SK-N-SH treated with all-trans-retinoic acid at 6 μM for 48 hours (cell line): ENCODE data around the gene ARHGEF2.

ENCODE experiments used
- ATAC-seq: fragments of 200-7000 bp; cut with Tn5 transposase; 3 replicates; pipeline ENCODE4 v1.9.1; 2020; ENCODE audit warnings: mild to moderate bottlenecking, moderate library complexity
- ARNTL ChIP-seq: fragments of 450-650 bp; formaldehyde crosslinking; IDR thresholded peaks from 2 replicates; pipeline ENCODE4 v1.5.0; 2020; ENCODE audit warnings: low read depth, mild to moderate bottlenecking, moderate library complexity, borderline replicate concordance
- BACH2 ChIP-seq: fragments of 250-450 bp; sonication (Bioruptor Pico); IDR thresholded peaks from 2 replicates; pipeline ENCODE4 v1.9.0; 2021; ENCODE audit warnings: mild to moderate bottlenecking, borderline replicate concordance
- CREB5 ChIP-seq: fragments of 250-450 bp; sonication (Bioruptor Pico); IDR thresholded peaks from 2 replicates; pipeline ENCODE4 v1.5.1; 2020; ENCODE audit warnings: low read depth, mild to moderate bottlenecking, moderate library complexity
- CSDC2 ChIP-seq: fragments of 250-450 bp; sonication (Bioruptor Pico); IDR thresholded peaks from 2 replicates; pipeline ENCODE4 v1.5.0; 2020; ENCODE audit warnings: mild to moderate bottlenecking, moderate library complexity
- CSRNP3 ChIP-seq: fragments of 250-450 bp; sonication (Bioruptor Pico); IDR thresholded peaks from 2 replicates; pipeline ENCODE4 v1.5.1; 2021; ENCODE audit warnings: mild to moderate bottlenecking, moderate library complexity
- ESRRG ChIP-seq: fragments of 250-450 bp; sonication (Bioruptor Pico); IDR thresholded peaks from 2 replicates; pipeline ENCODE4 v1.6.1; 2021; ENCODE audit warnings: mild to moderate bottlenecking
- GLIS3 ChIP-seq: fragments of 250-450 bp; sonication (Bioruptor Pico); IDR thresholded peaks from 2 replicates; pipeline ENCODE4 v1.5.0; 2020; ENCODE audit warnings: mild to moderate bottlenecking, moderate library complexity
- ISL1 ChIP-seq: fragments of 250-450 bp; sonication (Bioruptor Pico); IDR thresholded peaks from 2 replicates; pipeline ENCODE4 v2.1.2; 2022; ENCODE audit warnings: mild to moderate bottlenecking, moderate library complexity
- OSR1 ChIP-seq: fragments of 250-450 bp; sonication (Bioruptor Pico); IDR thresholded peaks from 2 replicates; pipeline ENCODE4 v1.8.0; 2022; ENCODE audit warnings: moderate library complexity, mild to moderate bottlenecking, inconsistent platforms
- PPARA ChIP-seq: fragments of 250-450 bp; sonication (Bioruptor Pico); IDR thresholded peaks from 2 replicates; pipeline ENCODE4 v1.5.0; 2020; ENCODE audit warnings: mild to moderate bottlenecking, borderline replicate concordance
- RARB ChIP-seq: fragments of 250-450 bp; sonication (Bioruptor Pico); IDR thresholded peaks from 2 replicates; pipeline ENCODE4 v1.8.0; 2021; ENCODE audit warnings: mild to moderate bottlenecking, moderate library complexity
- SNAI2 ChIP-seq: fragments of 250-450 bp; sonication (Bioruptor Pico); IDR thresholded peaks from 2 replicates; pipeline ENCODE4 v1.5.0; 2020; ENCODE audit warnings: mild to moderate bottlenecking, moderate library complexity
- TCF4 ChIP-seq: fragments of 250-450 bp; sonication (Bioruptor Pico); IDR thresholded peaks from 2 replicates; pipeline ENCODE4 v1.8.0; 2021; ENCODE audit warnings: mild to moderate bottlenecking, moderate library complexity, borderline replicate concordance
- TOX ChIP-seq: fragments of 250-450 bp; sonication (Bioruptor Pico); IDR thresholded peaks from 2 replicates; pipeline ENCODE4 v1.8.0; 2021; ENCODE audit warnings: mild to moderate bottlenecking, moderate library complexity, borderline replicate concordance
- TSHZ2 ChIP-seq: fragments of 250-450 bp; sonication (Bioruptor Pico); IDR thresholded peaks from 2 replicates; pipeline ENCODE4 v1.5.0; 2020; ENCODE audit warnings: mild to moderate bottlenecking, moderate library complexity
- ZC3H10 ChIP-seq: fragments of 250-450 bp; sonication (Bioruptor Pico); IDR thresholded peaks from 2 replicates; pipeline ENCODE4 v1.5.1; 2021; ENCODE audit warnings: mild to moderate bottlenecking, moderate library complexity
- ZFP3 ChIP-seq: fragments of 250-450 bp; sonication (Bioruptor Pico); IDR thresholded peaks from 2 replicates; pipeline ENCODE4 v1.5.0; 2020; ENCODE audit warnings: mild to moderate bottlenecking, moderate library complexity
- ZFP30 ChIP-seq: fragments of 450-650 bp; formaldehyde crosslinking; IDR thresholded peaks from 2 replicates; pipeline ENCODE4 v1.5.0; 2022; ENCODE audit warnings: mild to moderate bottlenecking, moderate library complexity
- ZNF565 ChIP-seq: fragments of 450-650 bp; formaldehyde crosslinking; conservative IDR thresholded peaks from 2 replicates; pipeline ENCODE4 v1.5.0; 2020; ENCODE audit warnings: low read depth, mild to moderate bottlenecking, moderate library complexity
- ZNF8 ChIP-seq: fragments of 450-650 bp; formaldehyde crosslinking; IDR thresholded peaks from 2 replicates; pipeline ENCODE4 v1.5.0; 2020; ENCODE audit warnings: mild to moderate bottlenecking, moderate library complexity

Gene ARHGEF2

GRCh38 chr1:155979597-155980343 lies 1.4 kb upstream of the ARHGEF2 start:
- ATAC-seq, result no peak
- TF ChIP-seq ZC3H10 (CRISPR knock-in tag), result no peak
- TF ChIP-seq SNAI2 (CRISPR knock-in tag), result no peak
- no peak for TF ChIP-seq TOX (CRISPR knock-in tag)
- TF ChIP-seq CSRNP3, result no peak
- no peak for TF ChIP-seq TCF4 (CRISPR knock-in tag)
- TF ChIP-seq ISL1 (CRISPR knock-in tag), result no peak
- TF ChIP-seq GLIS3 (CRISPR knock-in tag), result no peak
- no peak for TF ChIP-seq ZFP30
- no peak for TF ChIP-seq RARB (CRISPR knock-in tag)
- TF ChIP-seq CREB5 (CRISPR knock-in tag), result no peak
- no peak for TF ChIP-seq TSHZ2 (CRISPR knock-in tag)
- no peak for TF ChIP-seq CSDC2 (CRISPR knock-in tag)
- no peak for TF ChIP-seq ZNF565 (CRISPR knock-in tag)
- TF ChIP-seq ZNF8 (CRISPR knock-in tag), result no peak
- TF ChIP-seq OSR1 (CRISPR knock-in tag), result no peak

- ATAC-seq, result peak; percentile 9; the same call in 2 of the 3 replicates
- TF ChIP-seq CSDC2 (CRISPR knock-in tag) (no peak), ZNF8 (CRISPR knock-in tag) (no peak), GLIS3 (CRISPR knock-in tag) (no peak), ZFP3 (CRISPR knock-in tag) (no peak), TOX (CRISPR knock-in tag) (no peak), ZFP30 (no peak)
- TF ChIP-seq, all 23 proteins: peak for 0
Observed at GRCh38 chr1:155978973-155979429, 654 bp upstream of the ARHGEF2 start.

- TF ChIP-seq ISL1 (CRISPR knock-in tag) (no peak), ESRRG (CRISPR knock-in tag) (no peak), ZNF8 (CRISPR knock-in tag) (no peak), TCF4 (CRISPR knock-in tag) (no peak)
- TF ChIP-seq, all 23 proteins: peak for 0
- ATAC-seq, result peak; percentile 65
Observed at GRCh38 chr1:155977690-155978324, 540 bp downstream of the ARHGEF2 start.

- peak; percentile 46 for ATAC-seq
- no peak for TF ChIP-seq RARB (CRISPR knock-in tag)
- TF ChIP-seq ZNF565 (CRISPR knock-in tag), result no peak
- no peak for TF ChIP-seq ZFP3 (CRISPR knock-in tag)
- TF ChIP-seq ZFP30, result no peak
- no peak for TF ChIP-seq CREB5 (CRISPR knock-in tag)
- TF ChIP-seq CSDC2 (CRISPR knock-in tag), result no peak
- no peak for TF ChIP-seq OSR1 (CRISPR knock-in tag)
- no peak for TF ChIP-seq BACH2 (CRISPR knock-in tag)
- no peak for TF ChIP-seq CSRNP3
- TF ChIP-seq TOX (CRISPR knock-in tag), result no peak
- no peak for TF ChIP-seq PPARA
- no peak for TF ChIP-seq ARNTL (CRISPR knock-in tag)
- no peak for TF ChIP-seq TCF4 (CRISPR knock-in tag)
Observed at GRCh38 chr1:155976913-155977689, 1.2 kb downstream of the ARHGEF2 start.
